ENCODE measurements around the gene CLDN24.

- TF ChIP-seq, protein P1, sequence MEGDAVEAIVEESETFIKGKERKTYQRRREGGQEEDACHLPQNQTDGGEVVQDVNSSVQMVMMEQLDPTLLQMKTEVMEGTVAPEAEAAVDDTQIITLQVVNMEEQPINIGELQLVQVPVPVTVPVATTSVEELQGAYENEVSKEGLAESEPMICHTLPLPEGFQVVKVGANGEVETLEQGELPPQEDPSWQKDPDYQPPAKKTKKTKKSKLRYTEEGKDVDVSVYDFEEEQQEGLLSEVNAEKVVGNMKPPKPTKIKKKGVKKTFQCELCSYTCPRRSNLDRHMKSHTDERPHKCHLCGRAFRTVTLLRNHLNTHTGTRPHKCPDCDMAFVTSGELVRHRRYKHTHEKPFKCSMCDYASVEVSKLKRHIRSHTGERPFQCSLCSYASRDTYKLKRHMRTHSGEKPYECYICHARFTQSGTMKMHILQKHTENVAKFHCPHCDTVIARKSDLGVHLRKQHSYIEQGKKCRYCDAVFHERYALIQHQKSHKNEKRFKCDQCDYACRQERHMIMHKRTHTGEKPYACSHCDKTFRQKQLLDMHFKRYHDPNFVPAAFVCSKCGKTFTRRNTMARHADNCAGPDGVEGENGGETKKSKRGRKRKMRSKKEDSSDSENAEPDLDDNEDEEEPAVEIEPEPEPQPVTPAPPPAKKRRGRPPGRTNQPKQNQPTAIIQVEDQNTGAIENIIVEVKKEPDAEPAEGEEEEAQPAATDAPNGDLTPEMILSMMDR (IDR thresholded peaks at IDR 0.05), result no peak
- TF ChIP-seq POLR2AphosphoS5 (IDR thresholded peaks at IDR 0.05), result no peak
Measured at GRCh38 chr4:183342541-183343533, 20.6 kb upstream of the CLDN24 start.
